ENCODE data around the gene SLC2A9. TPM values are rescaled to one million over a fixed set of nuclear protein-coding genes. Genes with fewer than 3 reads are reported as not detected.

Gene SLC2A9
- total and polyA plus RNA-seq, 2 of the 4 experiments (the other 2 are of a cell fraction): 0.72 to 2.1 TPM

GRCh38 chr4:9989918-9990635 is 31.2 kb downstream of the SLC2A9 start:
- DNase-seq: no peak
- CTCF ChIA-PET: no interaction called here
- in situ Hi-C loops (cut with MboI; ENCODE audit: low sequenced_read_pairs): no loop called here

More at GRCh38 chr4:9989918-9990635, 31.2 kb downstream of the SLC2A9 start:
- no peak overlapping the region for H2AFZ ChIP-seq (replicated peaks; ENCODE audit: low read length, poor library complexity)
- H2BK15ac ChIP-seq (ENCODE audit: low read depth, low read length): no peak overlapping the region
- H4K5ac ChIP-seq (ENCODE audit: low read depth, low read length): no peak overlapping the region
- intact Hi-C loops (cut with micrococcal nuclease): no loop called here
- no TSS peak for BruUV-seq (replicated peaks)
- H3K23ac ChIP-seq (ENCODE audit: low read depth, low read length): no peak overlapping the region
- dilution Hi-C loops (cut with HindIII; ENCODE audit: low sequenced_read_pairs, unreplicated experiment): no loop called here
- H3K79me1 ChIP-seq (ENCODE audit: low read depth in 1 of 2, low read length in 2 of 2): no peaks in the 10 kb centered on the region
- H2AK5ac ChIP-seq (ENCODE audit: low read depth, low read length): no peak overlapping the region
- TF ChIP-seq CTCF (conservative IDR thresholded peaks at IDR 0.05; ENCODE audit: low read depth, low read length) (no peak), CEBPB (IDR thresholded peaks at IDR 0.05; ENCODE audit: low read depth, low read length) (no peak), POLR2A (IDR thresholded peaks at IDR 0.05; ENCODE audit: low read depth, low read length) (no peak), FOS (IDR thresholded peaks at IDR 0.05; ENCODE audit: low read depth, low read length) (no peak)
- no peak overlapping the region for H2BK120ac ChIP-seq (ENCODE audit: low read depth, low read length)
- POLR2A ChIA-PET (ENCODE audit: unreplicated experiment): no interaction called here
- H3K4me1 ChIP-seq (ENCODE audit: control insufficient read depth, insufficient read depth, low read length): peaks cover 6% of the 10 kb centered on the region; the same call in 1 of the 2 replicates
- H3K4me3 ChIP-seq (ENCODE audit: insufficient read depth, low read depth, low read length): no peak overlapping the region
- H3K9ac ChIP-seq (ENCODE audit: low read depth, low read length): no peak overlapping the region
- H3K4ac ChIP-seq (ENCODE audit: low read depth, low read length): no peak overlapping the region
- no peak overlapping the region for H2BK5ac ChIP-seq (ENCODE audit: low read depth, low read length, poor library complexity, severe bottlenecking)
- H2BK20ac ChIP-seq (ENCODE audit: low read depth, low read length): no peak overlapping the region
- no peak overlapping the region for H2AK9ac ChIP-seq (replicated peaks; ENCODE audit: low read depth, low read length, poor library complexity)
- H3K27ac ChIP-seq (ENCODE audit: insufficient read depth, low read length): no peak overlapping the region
- no peak overlapping the region for H4K91ac ChIP-seq (ENCODE audit: insufficient read depth, low read depth, low read length)
- H3K4me2 ChIP-seq (ENCODE audit: low read depth, low read length): no peak overlapping the region
- H3K56ac ChIP-seq (ENCODE audit: extremely low read depth, insufficient read depth, low read length): no peak overlapping the region
- H3K27me3 ChIP-seq (ENCODE audit: control insufficient read depth, insufficient read depth, low read length): no peaks in the 10 kb centered on the region
- no peak overlapping the region for H4K8ac ChIP-seq (ENCODE audit: low read depth in 2 of 2, low read length in 2 of 2)
- no peak overlapping the region for H3K14ac ChIP-seq (replicated peaks; ENCODE audit: low read depth, low read length)
- no peaks in the 10 kb centered on the region for H3K36me3 ChIP-seq (ENCODE audit: control insufficient read depth, insufficient read depth, low read length)
- 72% methylated on average over 2 of the region's 10 CpGs; no CpG with 5 or more reads in 1 of the 2 experiments for WGBS, 2 experiments (ENCODE audit: extremely low coverage in 2 of 2, insufficient read length in 1 of 2)
- no peak overlapping the region for H3K18ac ChIP-seq (ENCODE audit: low read depth, low read length)
- no peaks in the 10 kb centered on the region for H4K20me1 ChIP-seq (ENCODE audit: insufficient read depth, low read length)
- ATAC-seq (ENCODE audit: low read depth): no peak
- H3K9me1 ChIP-seq (ENCODE audit: insufficient read depth, low read length): no peaks in the 10 kb centered on the region
- H3K9me3 ChIP-seq (ENCODE audit: control insufficient read depth, insufficient read depth, low read length): no peaks in the 10 kb centered on the region
